ENCODE measurements around the gene NQO1. TPM values are rescaled to one million over a fixed set of nuclear protein-coding genes. Genes with fewer than 3 reads are reported as not detected.

The NQO1 gene
- total and polyA plus RNA-seq, 2 of the 13 experiments (the other 11 are each of a cell fraction or from before 2014, with no cell fraction given), result 464 to 1,060 TPM

DNA sequence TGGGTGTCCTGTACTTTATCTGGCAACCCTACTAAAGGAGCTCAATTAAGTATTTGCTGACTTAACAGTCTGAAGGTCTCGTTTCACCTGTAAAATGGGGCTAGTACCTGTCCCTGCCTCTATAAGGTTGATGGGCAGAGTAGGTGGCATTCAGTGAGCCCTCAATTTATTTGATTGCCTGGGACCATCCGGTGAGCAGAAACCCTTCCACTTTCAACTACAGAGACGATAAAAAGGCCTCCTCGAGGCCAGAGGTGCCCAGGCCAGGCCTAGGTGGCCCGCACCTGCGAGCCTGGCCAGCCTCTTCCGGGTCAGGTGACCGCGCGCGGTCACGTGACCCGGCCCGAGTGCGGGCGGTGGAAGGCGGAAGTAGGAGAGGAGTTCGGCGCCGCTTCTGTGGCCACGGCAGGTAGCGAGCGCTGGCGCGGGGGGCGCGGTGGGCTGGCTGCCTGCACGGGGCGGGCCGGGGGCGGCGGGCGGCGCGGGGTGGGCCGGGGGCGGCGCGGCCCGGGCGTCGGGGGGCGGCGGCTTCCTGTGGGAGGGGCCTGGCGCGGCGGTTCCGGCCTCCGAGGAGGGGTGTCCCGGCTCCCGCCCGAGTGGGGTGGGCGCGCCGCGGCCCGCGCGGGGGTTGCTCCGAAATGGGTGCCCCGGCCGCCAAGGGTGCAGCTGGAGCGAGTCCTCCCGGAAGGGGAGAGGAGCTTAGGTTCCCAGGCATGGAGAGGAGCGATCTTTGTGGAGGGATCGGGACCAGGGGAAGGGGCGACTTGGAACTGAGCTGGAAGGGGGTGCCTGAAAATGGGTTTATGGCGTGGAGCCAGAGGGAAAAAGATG is 35.8 kb upstream of the NQO1 start, which contains the start of gene WWP2 (continued):
- TF ChIP-seq, protein P1, sequence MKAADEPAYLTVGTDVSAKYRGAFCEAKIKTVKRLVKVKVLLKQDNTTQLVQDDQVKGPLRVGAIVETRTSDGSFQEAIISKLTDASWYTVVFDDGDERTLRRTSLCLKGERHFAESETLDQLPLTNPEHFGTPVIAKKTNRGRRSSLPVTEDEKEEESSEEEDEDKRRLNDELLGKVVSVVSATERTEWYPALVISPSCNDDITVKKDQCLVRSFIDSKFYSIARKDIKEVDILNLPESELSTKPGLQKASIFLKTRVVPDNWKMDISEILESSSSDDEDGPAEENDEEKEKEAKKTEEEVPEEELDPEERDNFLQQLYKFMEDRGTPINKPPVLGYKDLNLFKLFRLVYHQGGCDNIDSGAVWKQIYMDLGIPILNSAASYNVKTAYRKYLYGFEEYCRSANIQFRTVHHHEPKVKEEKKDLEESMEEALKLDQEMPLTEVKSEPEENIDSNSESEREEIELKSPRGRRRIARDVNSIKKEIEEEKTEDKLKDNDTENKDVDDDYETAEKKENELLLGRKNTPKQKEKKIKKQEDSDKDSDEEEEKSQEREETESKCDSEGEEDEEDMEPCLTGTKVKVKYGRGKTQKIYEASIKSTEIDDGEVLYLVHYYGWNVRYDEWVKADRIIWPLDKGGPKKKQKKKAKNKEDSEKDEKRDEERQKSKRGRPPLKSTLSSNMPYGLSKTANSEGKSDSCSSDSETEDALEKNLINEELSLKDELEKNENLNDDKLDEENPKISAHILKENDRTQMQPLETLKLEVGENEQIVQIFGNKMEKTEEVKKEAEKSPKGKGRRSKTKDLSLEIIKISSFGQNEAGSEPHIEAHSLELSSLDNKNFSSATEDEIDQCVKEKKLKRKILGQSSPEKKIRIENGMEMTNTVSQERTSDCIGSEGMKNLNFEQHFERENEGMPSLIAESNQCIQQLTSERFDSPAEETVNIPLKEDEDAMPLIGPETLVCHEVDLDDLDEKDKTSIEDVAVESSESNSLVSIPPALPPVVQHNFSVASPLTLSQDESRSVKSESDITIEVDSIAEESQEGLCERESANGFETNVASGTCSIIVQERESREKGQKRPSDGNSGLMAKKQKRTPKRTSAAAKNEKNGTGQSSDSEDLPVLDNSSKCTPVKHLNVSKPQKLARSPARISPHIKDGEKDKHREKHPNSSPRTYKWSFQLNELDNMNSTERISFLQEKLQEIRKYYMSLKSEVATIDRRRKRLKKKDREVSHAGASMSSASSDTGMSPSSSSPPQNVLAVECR (CRISPR knock-in tag; IDR thresholded peaks at IDR 0.05; ENCODE audit: borderline replicate concordance), result peak; percentile 90
- TF ChIP-seq, protein P2, sequence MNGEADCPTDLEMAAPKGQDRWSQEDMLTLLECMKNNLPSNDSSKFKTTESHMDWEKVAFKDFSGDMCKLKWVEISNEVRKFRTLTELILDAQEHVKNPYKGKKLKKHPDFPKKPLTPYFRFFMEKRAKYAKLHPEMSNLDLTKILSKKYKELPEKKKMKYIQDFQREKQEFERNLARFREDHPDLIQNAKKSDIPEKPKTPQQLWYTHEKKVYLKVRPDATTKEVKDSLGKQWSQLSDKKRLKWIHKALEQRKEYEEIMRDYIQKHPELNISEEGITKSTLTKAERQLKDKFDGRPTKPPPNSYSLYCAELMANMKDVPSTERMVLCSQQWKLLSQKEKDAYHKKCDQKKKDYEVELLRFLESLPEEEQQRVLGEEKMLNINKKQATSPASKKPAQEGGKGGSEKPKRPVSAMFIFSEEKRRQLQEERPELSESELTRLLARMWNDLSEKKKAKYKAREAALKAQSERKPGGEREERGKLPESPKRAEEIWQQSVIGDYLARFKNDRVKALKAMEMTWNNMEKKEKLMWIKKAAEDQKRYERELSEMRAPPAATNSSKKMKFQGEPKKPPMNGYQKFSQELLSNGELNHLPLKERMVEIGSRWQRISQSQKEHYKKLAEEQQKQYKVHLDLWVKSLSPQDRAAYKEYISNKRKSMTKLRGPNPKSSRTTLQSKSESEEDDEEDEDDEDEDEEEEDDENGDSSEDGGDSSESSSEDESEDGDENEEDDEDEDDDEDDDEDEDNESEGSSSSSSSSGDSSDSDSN (CRISPR knock-in tag; IDR thresholded peaks at IDR 0.05), result no peak
- TF ChIP-seq, protein P3, sequence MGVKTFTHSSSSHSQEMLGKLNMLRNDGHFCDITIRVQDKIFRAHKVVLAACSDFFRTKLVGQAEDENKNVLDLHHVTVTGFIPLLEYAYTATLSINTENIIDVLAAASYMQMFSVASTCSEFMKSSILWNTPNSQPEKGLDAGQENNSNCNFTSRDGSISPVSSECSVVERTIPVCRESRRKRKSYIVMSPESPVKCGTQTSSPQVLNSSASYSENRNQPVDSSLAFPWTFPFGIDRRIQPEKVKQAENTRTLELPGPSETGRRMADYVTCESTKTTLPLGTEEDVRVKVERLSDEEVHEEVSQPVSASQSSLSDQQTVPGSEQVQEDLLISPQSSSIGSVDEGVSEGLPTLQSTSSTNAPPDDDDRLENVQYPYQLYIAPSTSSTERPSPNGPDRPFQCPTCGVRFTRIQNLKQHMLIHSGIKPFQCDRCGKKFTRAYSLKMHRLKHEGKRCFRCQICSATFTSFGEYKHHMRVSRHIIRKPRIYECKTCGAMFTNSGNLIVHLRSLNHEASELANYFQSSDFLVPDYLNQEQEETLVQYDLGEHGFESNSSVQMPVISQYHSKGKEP (CRISPR knock-in tag; IDR thresholded peaks at IDR 0.05), result no peak
- TF ChIP-seq RBFOX2 (IDR thresholded peaks at IDR 0.05; ENCODE audit: low read depth, low read length) (peak; percentile 95), JARID2 (CRISPR knock-in tag; IDR thresholded peaks at IDR 0.05; ENCODE audit: insufficient replicate concordance) (no peak), RAD21 (CRISPR knock-in tag; IDR thresholded peaks at IDR 0.05) (peak; percentile 53), ZZZ3 (CRISPR knock-in tag; IDR thresholded peaks at IDR 0.05; ENCODE audit: borderline replicate concordance) (peak; percentile 77; the same call in 1 of the 2 replicates)
- TF ChIP-seq, protein P4, sequence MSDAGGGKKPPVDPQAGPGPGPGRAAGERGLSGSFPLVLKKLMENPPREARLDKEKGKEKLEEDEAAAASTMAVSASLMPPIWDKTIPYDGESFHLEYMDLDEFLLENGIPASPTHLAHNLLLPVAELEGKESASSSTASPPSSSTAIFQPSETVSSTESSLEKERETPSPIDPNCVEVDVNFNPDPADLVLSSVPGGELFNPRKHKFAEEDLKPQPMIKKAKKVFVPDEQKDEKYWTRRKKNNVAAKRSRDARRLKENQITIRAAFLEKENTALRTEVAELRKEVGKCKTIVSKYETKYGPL (CRISPR knock-in tag; IDR thresholded peaks at IDR 0.05), result peak; percentile 33; the same call in 1 of the 2 replicates
- TF ChIP-seq, protein P5, sequence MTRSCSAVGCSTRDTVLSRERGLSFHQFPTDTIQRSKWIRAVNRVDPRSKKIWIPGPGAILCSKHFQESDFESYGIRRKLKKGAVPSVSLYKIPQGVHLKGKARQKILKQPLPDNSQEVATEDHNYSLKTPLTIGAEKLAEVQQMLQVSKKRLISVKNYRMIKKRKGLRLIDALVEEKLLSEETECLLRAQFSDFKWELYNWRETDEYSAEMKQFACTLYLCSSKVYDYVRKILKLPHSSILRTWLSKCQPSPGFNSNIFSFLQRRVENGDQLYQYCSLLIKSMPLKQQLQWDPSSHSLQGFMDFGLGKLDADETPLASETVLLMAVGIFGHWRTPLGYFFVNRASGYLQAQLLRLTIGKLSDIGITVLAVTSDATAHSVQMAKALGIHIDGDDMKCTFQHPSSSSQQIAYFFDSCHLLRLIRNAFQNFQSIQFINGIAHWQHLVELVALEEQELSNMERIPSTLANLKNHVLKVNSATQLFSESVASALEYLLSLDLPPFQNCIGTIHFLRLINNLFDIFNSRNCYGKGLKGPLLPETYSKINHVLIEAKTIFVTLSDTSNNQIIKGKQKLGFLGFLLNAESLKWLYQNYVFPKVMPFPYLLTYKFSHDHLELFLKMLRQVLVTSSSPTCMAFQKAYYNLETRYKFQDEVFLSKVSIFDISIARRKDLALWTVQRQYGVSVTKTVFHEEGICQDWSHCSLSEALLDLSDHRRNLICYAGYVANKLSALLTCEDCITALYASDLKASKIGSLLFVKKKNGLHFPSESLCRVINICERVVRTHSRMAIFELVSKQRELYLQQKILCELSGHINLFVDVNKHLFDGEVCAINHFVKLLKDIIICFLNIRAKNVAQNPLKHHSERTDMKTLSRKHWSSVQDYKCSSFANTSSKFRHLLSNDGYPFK (CRISPR knock-in tag; IDR thresholded peaks at IDR 0.05; ENCODE audit: borderline replicate concordance), result 0 out of 2 replicates have a peak, but pooled peaks have one; percentile 39
- TF ChIP-seq, protein P6, sequence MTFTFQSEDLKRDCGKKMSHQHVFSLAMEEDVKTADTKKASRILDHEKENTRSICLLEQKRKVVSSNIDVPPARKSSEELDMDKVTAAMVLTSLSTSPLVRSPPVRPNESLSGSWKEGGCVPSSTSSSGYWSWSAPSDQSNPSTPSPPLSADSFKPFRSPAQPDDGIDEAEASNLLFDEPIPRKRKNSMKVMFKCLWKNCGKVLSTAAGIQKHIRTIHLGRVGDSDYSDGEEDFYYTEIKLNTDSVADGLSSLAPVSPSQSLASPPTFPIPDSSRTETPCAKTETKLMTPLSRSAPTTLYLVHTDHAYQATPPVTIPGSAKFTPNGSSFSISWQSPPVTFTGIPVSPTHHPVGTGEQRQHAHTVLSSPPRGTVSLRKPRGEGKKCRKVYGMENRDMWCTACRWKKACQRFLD (CRISPR knock-in tag; IDR thresholded peaks at IDR 0.05; ENCODE audit: borderline replicate concordance), result peak; percentile 59; the same call in 1 of the 2 replicates
- TF ChIP-seq, protein P7, sequence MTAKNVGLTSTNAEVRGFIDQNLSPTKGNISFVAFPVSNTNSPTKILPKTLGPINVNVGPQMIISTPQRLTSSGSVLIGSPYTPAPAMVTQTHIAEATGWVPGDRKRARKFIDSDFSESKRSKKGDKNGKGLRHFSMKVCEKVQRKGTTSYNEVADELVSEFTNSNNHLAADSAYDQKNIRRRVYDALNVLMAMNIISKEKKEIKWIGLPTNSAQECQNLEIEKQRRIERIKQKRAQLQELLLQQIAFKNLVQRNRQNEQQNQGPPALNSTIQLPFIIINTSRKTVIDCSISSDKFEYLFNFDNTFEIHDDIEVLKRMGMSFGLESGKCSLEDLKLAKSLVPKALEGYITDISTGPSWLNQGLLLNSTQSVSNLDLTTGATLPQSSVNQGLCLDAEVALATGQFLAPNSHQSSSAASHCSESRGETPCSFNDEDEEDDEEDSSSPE (CRISPR knock-in tag; IDR thresholded peaks at IDR 0.05), result peak; percentile 39; the same call in 1 of the 2 replicates

Measured in HepG2 (cell line).